Activated CD4-positive, CD25-positive, alpha-beta regulatory T cell treated with anti-CD3 and anti-CD28 coated beads, Interleukin-2, amount 50 U/mL, for 16 hours (primary cell): ENCODE measurements around the gene MAD1L1.
"Not testable (repeated sequence)": the region's sequence is repeated elsewhere in the genome, so short reads cannot be mapped to it uniquely, and the experiment has no call there.

Source experiments
- DNase-seq: peaks from one replicate; pipeline ENCODE4 v3.0.0-alpha.2; 2020; ENCODE audit warnings: low read depth, low spot score

MAD1L1 gene

GRCh38 chr7:2048006-2048405, 184.7 kb downstream of the MAD1L1 start:
- DNase-seq: no peak

DNA sequence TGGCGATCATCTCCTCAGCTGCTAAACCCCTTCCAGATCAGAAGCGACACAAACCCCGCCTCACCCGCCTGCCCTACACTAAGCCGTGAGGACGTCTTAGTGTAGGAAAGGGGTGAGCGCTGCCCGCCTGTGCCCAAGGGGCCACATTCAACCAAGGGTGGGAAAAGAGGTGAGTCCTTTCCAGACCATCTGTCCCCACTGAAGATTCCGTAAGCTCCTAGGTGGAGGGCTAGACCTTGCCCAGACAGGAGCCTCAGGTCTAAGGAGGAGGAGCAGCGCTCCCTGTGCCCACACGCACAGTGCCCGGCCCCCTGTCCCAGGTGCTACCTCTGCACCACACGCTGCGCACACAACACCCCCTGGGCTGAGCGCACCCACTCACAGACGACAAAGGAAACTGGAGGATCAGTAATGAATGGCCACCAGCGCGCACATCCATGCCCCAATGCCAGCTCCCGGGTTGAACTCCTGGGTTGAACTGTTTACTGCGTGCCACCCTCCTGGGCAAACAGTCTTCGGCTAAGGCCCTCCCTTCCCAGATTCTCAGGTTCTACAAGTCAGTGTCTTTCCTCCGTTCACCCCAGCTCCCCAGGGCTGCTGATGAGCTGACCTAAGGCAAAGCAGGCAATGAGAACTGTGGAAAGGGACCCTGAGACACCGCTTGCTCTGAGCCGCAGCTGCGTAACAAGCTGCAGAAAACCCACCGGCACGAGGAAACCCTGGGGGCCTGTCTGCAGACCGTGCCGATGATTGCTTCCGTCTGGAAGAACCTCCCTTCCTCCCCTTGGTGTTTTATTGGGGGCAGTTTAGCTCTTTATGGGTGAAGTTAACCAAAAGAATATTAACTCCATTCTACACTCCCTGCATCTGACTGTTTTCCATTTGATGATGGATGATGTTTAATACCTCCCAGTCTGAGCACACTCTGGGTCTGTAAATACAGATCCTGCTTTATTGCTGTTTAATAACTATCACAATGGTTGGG, 185.9 kb downstream of the MAD1L1 start:
- DNase-seq: no peak

- no peak for DNase-seq
Measured at GRCh38 chr7:2045559-2046405, 187.0 kb downstream of the MAD1L1 start.

- no peak for DNase-seq
Measured at GRCh38 chr7:2044883-2045471, 187.8 kb downstream of the MAD1L1 start.

DNA sequence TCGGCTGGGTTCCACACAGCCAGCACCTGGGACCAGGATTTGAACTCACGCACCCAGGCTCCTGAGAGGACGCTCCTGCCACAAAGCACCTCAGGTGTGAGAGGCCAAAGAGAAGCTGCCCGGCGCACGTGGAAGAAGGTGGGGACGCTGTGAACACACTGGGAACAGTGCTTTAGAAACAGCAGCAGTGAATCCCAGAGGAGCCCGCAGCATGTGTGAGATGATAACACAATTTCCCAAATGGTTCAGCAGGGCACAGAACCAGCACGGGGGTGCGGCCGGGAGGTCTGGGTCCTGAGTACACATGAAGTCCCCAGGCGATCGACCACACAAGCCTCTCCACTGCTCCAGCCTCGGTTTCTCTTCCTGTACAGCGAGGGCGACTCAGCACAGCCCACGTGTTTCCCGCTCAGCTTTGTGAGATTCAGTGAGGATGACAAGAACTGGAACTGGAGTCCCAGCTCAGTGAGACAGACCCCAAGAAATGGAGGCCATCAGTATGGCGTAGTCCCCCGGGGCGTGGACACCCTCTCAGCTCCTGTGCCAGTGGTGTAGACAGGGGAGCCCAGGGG, 188.3 kb downstream of the MAD1L1 start:
- no peak for DNase-seq

DNA sequence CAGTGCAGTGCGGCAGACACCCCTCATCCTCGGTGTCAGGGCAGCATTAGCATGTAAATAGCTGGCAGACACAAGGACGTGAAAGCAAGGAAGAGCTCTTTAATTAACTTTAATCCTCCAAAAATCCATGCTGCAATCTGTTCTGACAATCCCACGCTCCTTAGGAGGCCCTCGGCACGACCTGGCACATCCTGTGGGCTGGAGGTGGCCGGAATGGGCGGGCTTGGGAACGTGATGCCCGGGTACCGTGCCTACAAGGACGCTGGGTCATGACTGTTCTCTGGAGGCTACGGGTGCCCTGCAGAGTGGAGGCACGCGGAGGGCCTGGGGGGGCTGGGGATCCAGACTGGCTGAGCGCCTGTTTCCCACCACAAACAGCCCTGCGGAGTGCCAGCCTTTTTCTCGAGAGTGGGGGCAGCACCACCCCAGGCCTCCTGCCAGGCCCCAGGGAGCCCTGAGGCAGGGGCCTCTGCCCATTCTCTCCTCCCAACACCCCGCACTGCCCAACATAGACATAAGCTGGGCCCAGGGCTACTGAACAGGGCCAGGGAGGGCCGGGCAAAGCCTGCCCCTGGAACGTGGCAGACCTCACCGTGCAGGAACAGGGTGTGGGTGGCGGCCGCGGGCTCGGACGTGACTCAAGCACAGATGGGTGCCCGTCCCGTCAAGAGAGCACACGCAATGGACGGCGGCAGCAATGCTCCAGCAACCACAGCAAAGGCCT, 189.3 kb downstream of the MAD1L1 start:
- DNase-seq: no peak

GRCh38 chr7:2042650-2043049, 190.1 kb downstream of the MAD1L1 start:
- DNase-seq: no peak

- no peak for DNase-seq
Measured at GRCh38 chr7:2041496-2042367, 191.0 kb downstream of the MAD1L1 start.

DNA sequence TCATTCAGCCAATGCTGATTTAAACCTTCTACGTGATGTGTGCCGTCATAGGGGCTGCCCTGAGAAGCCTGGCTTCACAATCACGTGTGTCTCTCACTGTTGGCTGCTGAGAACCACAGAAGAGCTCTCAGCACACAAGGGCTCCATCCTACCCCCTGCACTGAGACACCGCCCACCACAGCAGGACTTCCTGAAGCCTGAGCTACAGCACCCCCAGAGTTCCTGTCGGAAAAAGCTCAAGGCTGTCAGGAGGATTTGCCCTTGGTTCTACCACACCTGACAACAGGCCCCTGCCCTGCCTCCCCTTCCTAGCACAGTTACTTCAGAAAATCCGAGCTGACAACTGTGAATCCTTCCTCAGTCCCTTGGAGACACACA, 191.9 kb downstream of the MAD1L1 start:
- DNase-seq: no peak

DNA sequence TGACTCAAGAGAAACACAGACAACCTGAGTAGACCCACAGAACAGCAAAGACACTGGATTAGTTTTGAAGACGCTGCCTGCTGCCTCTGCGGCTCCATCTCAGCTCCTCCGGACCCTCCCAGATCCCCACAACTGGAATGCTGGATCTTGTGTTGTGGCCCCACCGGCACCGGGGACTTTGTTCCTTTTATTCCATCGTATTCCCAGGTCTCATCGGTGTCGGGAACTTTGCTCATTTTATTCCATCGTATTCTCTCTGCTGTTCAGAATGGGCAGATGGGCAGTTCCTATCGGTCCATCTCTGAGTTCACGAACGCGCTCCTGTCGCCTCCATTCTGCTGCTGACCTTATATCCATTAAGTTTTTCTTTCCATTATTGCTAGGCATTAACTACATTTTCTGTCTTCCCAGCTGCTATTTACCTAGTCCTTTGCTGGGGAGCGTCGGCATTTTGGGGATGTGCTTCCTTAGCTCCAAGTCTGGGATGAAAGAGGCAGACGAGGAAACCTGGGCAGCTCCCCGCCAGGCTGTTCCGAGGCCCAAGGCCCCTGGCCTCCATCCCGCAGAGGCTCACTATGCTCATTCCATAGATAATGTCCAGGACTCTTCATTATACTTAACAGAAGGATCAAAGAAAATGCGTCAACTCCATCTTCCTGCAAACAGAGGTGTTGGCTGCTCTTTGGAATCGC, 192.4 kb downstream of the MAD1L1 start:
- no peak for DNase-seq

GRCh38 chr7:2038931-2039728, 193.6 kb downstream of the MAD1L1 start:
- no peak for DNase-seq

DNA sequence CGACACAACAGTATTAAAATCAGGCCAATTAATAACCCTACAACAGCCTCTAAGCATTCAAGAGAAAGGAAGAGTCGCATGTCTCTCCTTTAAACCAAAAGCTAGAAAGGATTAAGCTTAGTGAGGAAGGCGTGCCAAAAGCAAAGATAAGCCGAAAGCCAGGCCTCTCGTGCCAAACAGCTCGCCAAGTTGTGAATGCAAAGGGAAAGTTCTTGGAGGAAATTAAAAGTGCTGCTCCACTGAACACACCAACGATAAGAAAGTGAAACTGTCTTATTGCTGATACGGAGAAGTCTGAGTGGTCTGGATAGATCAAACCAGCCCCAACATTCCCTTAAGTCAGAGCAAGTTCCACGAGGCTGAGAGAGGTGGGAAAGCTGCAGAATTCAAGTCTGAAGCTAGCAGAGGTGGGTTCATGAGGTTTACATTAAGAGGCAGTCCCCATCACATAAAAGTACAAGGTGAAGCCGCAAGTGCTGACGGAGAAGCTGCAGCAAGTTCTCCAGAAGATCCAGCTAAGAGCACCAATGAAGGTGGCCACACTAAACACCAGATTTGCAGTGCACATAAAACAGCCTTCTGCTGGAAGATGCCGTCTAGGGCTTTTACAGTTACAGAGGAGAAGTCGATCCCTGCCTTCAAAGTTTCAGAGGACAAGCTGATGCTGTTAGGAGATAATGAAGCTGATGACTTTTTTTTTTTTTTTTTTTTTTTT, 194.8 kb downstream of the MAD1L1 start:
- DNase-seq: no peak

DNA sequence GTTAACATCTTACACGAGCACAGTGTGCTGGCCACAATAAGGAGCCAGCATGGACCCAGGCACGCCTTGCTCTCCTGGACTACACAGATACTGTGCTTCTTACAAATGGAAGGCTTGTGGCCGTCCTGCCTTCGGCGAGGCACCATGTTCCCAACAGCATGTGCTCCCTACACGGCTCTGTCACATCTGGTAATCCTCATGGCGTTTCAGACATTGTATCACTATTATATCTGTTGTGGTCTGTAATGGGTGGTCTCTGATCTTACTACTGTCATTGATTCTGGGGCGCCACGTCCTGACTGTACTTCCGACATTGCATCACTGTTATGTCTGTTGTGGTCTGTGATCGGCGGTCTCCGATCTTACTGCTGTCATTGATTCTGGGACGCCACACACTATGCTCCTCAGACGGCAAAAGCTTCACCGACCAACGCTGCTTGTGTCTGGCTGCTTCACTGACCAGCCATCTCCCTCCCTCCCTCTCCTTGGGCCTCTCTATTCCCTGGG, 195.4 kb downstream of the MAD1L1 start:
- DNase-seq: no peak

DNA sequence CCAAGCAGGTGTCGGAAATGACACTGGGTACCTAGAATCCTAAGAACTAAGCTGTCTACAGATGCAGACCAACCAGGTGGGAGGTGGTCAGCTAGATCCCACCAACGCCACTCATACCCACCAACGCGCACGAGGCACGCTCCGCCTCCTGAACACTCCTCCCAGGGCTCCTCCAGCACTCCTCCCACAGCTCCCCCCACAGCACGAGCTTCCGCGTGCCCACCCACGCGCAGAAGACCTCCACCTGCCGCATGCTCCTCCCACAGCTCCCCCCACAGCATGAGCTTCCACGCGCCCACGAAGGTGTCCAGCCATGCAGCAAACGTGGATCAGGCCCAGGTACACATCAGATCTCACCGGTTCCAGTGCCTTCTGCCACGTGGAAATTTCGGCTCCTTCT, 196.0 kb downstream of the MAD1L1 start:
- DNase-seq: no peak

- not testable (repeated sequence) for DNase-seq
Measured at GRCh38 chr7:2036201-2036600, 196.5 kb downstream of the MAD1L1 start.

GRCh38 chr7:2034291-2035201, 198.2 kb downstream of the MAD1L1 start:
- DNase-seq: no peak
